Measurements from ENCODE around the gene NFIB.

NFIB gene

DNA sequence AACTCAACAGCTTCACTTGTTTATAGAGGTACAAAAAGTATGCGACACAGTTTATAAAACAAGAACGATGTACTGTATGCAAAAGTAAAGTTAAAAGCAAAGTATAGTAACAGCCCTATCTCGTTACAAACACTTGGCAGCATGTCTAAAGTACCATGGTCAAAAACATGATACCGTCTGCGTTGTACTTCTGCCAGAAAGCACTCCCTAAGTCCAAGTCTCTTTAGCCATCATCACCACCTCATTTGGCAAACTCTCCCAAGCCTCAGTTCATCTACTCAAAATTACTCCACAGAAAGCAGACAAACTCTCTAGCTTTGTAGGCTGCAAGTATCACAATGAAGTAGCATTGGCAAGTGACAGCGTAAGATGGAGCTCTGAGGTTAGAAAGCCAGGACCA lies 73.4 kb downstream of the NFIB start:
- H3K9ac ChIP-seq (ENCODE audit: low read length): no peak overlapping the region
- H3K27me3 ChIP-seq (ENCODE audit: control insufficient read depth, insufficient read depth, low read length): no peaks in the 10 kb centered on the region
- no peaks in the 10 kb centered on the region for H3K36me3 ChIP-seq (ENCODE audit: control insufficient read depth, insufficient read depth, low read length)
- no peak overlapping the region for H3K4me3 ChIP-seq (ENCODE audit: low read length)
- H3K4me1 ChIP-seq (ENCODE audit: control insufficient read depth, insufficient read depth, low read length): peaks cover 30% of the 10 kb centered on the region
- H3K9me3 ChIP-seq (ENCODE audit: control insufficient read depth, low read length): no peaks in the 10 kb centered on the region

DNA sequence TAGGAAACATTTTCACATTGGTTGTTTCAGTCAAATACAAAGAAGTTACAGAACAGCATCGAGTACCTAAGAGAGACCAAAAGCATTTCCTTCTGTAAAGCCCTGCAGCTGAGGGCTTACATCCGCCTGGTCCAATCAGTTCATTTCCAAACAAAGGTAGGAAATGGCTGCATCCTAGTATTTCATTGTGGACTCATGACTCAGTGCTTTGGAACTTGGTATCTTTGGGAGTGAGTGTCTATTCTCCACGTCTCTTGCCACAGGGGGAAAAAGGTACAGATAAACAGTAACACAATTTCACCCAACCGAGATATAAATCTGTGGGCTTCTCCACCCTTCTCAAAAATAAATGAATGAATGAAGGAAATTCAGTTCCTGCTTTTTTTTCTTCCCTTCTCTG lies 75.4 kb downstream of the NFIB start:
- no peak overlapping the region for H3K9ac ChIP-seq (ENCODE audit: low read length)
- H3K9me3 ChIP-seq (ENCODE audit: control insufficient read depth, low read length): no peaks in the 10 kb centered on the region
- no peaks in the 10 kb centered on the region for H3K36me3 ChIP-seq (ENCODE audit: control insufficient read depth, insufficient read depth, low read length)
- H3K4me1 ChIP-seq (ENCODE audit: control insufficient read depth, insufficient read depth, low read length): peaks cover 21% of the 10 kb centered on the region
- no peaks in the 10 kb centered on the region for H3K27me3 ChIP-seq (ENCODE audit: control insufficient read depth, insufficient read depth, low read length)
- no peak overlapping the region for H3K4me3 ChIP-seq (ENCODE audit: low read length)

DNA sequence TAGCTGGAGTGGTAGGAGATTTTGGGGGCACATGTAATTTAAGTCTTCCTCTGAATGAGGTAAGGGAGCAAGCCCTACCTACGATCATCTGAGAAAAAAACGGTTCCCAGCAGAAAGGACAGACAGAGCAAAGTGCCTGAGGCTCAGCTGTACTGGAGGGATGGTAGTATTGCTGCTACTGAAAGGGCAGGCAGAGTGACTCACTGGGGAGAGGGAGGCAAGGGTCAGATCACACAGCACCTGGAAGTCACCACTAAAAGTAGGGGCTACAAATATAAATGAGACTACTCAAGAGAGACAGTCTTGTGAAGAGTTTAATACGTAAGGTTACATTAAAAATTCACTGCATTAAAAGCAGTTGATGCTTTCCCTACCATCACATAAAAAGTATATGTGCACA lies 75.9 kb downstream of the NFIB start:
- no peaks in the 10 kb centered on the region for H3K27me3 ChIP-seq (ENCODE audit: control insufficient read depth, insufficient read depth, low read length)
- H3K9ac ChIP-seq (ENCODE audit: low read length): no peak overlapping the region
- no peaks in the 10 kb centered on the region for H3K9me3 ChIP-seq (ENCODE audit: control insufficient read depth, low read length)
- no peak overlapping the region for H3K4me3 ChIP-seq (ENCODE audit: low read length)
- no peaks in the 10 kb centered on the region for H3K36me3 ChIP-seq (ENCODE audit: control insufficient read depth, insufficient read depth, low read length)
- H3K4me1 ChIP-seq (ENCODE audit: control insufficient read depth, insufficient read depth, low read length): peaks cover 21% of the 10 kb centered on the region

DNA sequence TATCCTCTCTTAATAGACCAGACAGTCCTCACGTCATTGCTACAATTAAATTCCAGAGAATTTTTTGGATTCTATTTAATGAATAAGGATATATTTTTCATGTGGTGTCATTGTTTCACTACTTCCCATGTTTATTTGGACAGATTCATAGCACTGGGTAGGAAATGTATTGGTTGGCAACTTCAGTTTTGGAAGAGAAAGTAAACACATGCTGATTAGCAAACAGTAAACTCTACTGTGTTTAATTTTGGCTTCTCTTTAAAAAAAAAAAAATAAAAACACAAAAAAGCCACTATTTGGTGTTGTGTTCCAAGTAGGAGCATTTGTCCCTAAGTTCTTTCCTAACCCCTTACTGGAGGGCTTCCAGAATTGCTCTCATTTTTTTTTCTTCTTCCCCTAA lies 77.3 kb downstream of the NFIB start:
- Histone ChIP-seq H3K36me3 (ENCODE audit: control insufficient read depth, insufficient read depth, low read length) (no peaks in the 10 kb centered on the region), H3K9ac (ENCODE audit: low read length) (no peak overlapping the region), H3K27me3 (ENCODE audit: control insufficient read depth, insufficient read depth, low read length) (no peaks in the 10 kb centered on the region), H3K4me1 (ENCODE audit: control insufficient read depth, insufficient read depth, low read length) (peaks cover 16% of the 10 kb centered on the region), H3K4me3 (ENCODE audit: low read length) (no peak overlapping the region), H3K9me3 (ENCODE audit: control insufficient read depth, low read length) (no peaks in the 10 kb centered on the region)

DNA sequence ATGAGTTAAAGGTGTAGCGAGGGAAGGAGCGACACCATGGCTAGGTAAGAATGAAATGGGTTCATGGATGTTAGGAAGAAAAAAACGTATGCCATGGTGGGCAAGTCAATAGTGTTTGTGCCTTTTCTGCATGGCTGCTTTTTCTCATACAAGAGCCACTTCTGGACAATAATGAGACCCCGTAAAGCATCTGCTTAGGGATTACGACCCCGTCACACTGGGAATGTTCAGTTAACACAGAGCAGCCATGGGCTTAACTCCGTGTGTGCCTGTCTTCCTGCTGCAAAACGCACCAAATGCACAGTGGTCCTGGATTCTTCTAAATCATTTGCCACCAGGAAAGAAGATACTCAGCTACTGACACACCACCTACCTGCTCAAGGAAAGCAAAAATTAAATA lies 81.8 kb downstream of the NFIB start:
- no peak overlapping the region for H3K4me3 ChIP-seq (ENCODE audit: low read length)
- peaks cover under 1% of the 10 kb centered on the region for H3K4me1 ChIP-seq (ENCODE audit: control insufficient read depth, insufficient read depth, low read length)
- no peaks in the 10 kb centered on the region for H3K36me3 ChIP-seq (ENCODE audit: control insufficient read depth, insufficient read depth, low read length)
- no peaks in the 10 kb centered on the region for H3K9me3 ChIP-seq (ENCODE audit: control insufficient read depth, low read length)
- no peaks in the 10 kb centered on the region for H3K27me3 ChIP-seq (ENCODE audit: control insufficient read depth, insufficient read depth, low read length)
- H3K9ac ChIP-seq (ENCODE audit: low read length): no peak overlapping the region

DNA sequence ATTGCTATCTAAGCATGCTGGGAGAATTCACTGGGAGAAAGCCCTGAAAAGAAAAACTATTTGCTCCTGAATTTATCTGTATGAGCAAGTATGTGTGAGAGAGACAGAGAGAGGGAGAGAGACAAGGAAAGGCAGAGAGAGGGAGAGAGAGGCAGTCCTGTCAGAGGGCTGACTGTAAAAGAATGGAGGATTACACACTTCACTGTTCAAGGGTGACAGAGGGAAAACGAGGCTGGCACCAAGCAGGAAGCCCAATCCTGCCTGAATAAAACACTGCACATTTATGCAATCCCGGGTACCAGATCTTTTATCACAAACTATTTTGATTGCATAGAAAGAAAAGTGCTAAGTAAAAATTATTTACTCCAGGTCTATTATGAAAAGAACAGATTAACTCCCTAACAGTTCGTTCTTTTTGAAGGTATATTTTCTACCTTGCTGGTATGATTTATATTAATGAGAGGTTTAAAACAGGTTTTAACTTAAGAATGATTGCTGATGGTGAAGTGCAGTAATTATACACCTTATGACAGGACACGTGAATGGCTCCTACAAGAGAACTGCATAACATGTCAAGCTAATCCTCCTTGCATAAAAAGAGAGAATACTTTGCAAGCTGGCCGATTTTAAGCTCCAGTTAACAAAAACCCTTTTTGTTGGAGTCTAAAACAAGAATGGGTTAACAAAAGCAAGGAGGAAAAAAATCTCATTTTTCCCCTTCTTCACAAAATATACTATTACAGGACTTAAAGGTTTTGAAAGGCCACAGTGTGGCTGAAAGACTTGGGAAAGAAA lies 82.5 kb downstream of the NFIB start:
- no peaks in the 10 kb centered on the region for H3K4me1 ChIP-seq (ENCODE audit: control insufficient read depth, insufficient read depth, low read length)
- H3K27me3 ChIP-seq (ENCODE audit: control insufficient read depth, insufficient read depth, low read length): no peaks in the 10 kb centered on the region
- no peak overlapping the region for H3K4me3 ChIP-seq (ENCODE audit: low read length)
- H3K9me3 ChIP-seq (ENCODE audit: control insufficient read depth, low read length): no peaks in the 10 kb centered on the region
- H3K9ac ChIP-seq (ENCODE audit: low read length): no peak overlapping the region
- no peaks in the 10 kb centered on the region for H3K36me3 ChIP-seq (ENCODE audit: control insufficient read depth, insufficient read depth, low read length)

DNA sequence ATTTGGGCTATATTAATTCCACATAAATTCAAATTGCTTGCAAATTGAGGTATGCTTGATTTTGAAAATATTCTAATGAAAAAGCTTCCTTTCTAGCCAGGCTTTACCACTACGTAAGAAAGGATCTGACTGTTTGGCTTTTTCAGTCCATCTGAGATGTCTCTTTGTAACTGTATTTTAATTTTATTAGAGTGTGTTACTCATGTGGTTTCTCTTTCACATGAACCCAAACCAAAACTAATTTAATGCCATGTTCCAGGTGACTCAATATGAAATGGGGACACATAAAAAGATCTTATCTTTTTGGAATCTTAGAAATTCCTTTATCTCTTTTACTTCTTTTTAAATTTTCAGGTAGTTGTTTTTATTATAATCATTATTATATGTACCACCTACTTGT lies 85.3 kb downstream of the NFIB start:
- Histone ChIP-seq H3K36me3 (ENCODE audit: control insufficient read depth, insufficient read depth, low read length) (no peaks in the 10 kb centered on the region), H3K4me1 (ENCODE audit: control insufficient read depth, insufficient read depth, low read length) (no peaks in the 10 kb centered on the region), H3K9me3 (ENCODE audit: control insufficient read depth, low read length) (no peaks in the 10 kb centered on the region), H3K4me3 (ENCODE audit: low read length) (no peak overlapping the region), H3K9ac (ENCODE audit: low read length) (no peak overlapping the region), H3K27me3 (ENCODE audit: control insufficient read depth, insufficient read depth, low read length) (no peaks in the 10 kb centered on the region)

DNA sequence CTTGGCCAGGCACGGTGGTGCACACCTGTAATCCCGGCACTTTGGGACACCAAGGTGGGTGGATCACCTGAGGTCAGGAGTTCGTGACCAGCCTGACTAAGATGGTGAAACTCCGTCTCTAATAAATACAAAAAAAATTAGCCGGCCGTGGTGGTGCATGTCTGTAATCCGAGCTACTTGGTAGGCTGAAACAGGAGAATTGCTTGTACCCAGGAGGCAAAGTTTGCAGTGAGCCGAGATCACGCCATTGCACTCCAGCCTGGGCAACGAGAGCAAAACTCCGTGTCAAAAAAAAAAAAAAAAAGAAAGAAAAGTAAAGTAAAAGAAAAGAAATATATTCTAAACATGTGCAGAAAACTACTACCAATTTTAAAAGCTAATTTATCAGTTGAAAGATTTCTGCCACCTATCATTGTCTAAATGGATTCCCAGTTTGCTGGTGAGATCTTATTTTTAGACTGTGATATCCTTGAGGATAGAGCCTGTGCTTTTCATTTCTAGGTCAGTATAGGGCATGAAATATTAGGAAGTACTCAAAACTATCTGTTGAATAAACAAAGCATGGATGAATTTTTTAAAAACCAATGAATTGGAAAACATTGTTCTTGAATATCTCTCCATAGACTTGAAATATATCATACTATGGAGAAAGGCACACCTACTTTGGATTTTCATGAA lies 86.9 kb downstream of the NFIB start:
- Histone ChIP-seq H3K9me3 (ENCODE audit: control insufficient read depth, low read length) (no peaks in the 10 kb centered on the region), H3K9ac (ENCODE audit: low read length) (no peak overlapping the region), H3K4me1 (ENCODE audit: control insufficient read depth, insufficient read depth, low read length) (peaks cover 2% of the 10 kb centered on the region), H3K36me3 (ENCODE audit: control insufficient read depth, insufficient read depth, low read length) (no peaks in the 10 kb centered on the region), H3K4me3 (ENCODE audit: low read length) (no peak overlapping the region), H3K27me3 (ENCODE audit: control insufficient read depth, insufficient read depth, low read length) (no peaks in the 10 kb centered on the region)

DNA sequence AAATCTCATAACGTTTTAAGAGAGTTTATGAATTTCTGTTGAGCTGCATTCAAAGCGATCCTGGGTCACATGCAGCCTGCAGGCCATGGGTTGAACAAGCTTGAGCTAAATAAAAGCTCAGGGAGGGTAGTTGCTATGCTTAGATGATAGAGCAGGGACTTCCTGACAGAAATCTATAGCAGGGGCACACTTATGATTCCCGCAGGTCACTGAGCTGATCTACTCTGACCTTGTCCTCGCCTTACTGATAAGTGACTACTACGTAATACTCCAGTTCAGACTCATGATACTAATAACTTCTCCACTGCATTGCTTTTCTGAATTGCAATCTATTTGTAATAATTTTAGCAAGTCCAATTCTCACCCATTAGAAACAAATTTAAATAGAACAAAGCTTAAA lies 90.9 kb downstream of the NFIB start:
- H3K36me3 ChIP-seq (ENCODE audit: control insufficient read depth, insufficient read depth, low read length): no peaks in the 10 kb centered on the region
- no peak overlapping the region for H3K9ac ChIP-seq (ENCODE audit: low read length)
- H3K9me3 ChIP-seq (ENCODE audit: control insufficient read depth, low read length): no peaks in the 10 kb centered on the region
- peaks cover 16% of the 10 kb centered on the region for H3K4me1 ChIP-seq (ENCODE audit: control insufficient read depth, insufficient read depth, low read length)
- no peaks in the 10 kb centered on the region for H3K27me3 ChIP-seq (ENCODE audit: control insufficient read depth, insufficient read depth, low read length)
- no peak overlapping the region for H3K4me3 ChIP-seq (ENCODE audit: low read length)

DNA sequence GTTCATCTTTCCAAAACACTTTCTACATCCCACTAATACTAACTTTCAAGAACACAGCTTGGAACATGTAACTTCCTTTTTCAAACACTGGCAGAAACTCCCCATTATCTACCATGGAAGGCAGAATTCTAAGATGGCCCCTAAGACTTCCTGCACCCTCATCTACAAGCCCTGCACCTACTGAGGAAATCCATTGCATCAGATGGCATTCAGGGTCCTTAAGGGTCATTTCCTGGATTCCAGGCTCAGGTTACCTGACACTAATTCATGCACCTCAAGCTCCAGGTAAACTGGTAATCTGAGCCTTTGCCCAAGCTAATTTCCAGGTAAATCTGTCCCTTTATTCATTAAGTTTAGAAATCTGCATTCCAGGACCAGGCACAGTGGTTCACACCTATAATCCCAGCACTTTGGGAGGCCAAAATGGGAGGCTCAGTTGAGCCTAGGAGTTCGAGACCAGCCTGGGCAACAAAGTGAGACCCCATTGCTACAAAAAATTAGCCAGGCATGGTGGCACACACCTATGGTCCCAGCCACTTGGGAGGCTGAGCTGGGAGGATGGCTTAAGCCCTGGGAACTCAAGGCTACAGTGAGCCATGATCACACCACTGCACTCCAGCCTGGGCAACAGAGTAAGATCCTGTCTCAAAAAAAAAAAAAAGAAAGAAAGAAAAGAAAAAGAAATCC lies 91.6 kb downstream of the NFIB start:
- no peaks in the 10 kb centered on the region for H3K27me3 ChIP-seq (ENCODE audit: control insufficient read depth, insufficient read depth, low read length)
- H3K9me3 ChIP-seq (ENCODE audit: control insufficient read depth, low read length): no peaks in the 10 kb centered on the region
- H3K9ac ChIP-seq (ENCODE audit: low read length): no peak overlapping the region
- peaks cover 20% of the 10 kb centered on the region for H3K4me1 ChIP-seq (ENCODE audit: control insufficient read depth, insufficient read depth, low read length)
- no peaks in the 10 kb centered on the region for H3K36me3 ChIP-seq (ENCODE audit: control insufficient read depth, insufficient read depth, low read length)
- no peak overlapping the region for H3K4me3 ChIP-seq (ENCODE audit: low read length)

DNA sequence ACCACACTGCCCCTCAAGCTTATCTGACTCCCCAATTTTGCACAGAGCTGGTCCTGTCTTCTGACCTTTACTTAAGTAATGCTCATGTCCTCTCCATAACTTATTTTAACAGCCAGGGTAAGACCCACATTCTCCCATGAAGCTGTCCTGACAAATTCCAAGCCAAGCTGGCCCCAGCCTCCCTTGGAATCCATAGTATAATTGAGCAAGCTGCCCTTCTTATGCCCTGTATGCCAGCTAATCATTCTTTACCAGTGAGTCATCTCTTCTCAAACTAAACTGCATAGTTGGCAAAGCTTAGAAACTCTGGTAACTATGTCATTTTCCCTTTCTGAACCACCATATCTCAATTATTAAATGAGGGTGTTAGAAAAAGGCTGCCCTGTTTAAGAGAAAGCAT lies 92.4 kb downstream of the NFIB start:
- Histone ChIP-seq H3K36me3 (ENCODE audit: control insufficient read depth, insufficient read depth, low read length) (no peaks in the 10 kb centered on the region), H3K4me1 (ENCODE audit: control insufficient read depth, insufficient read depth, low read length) (peaks cover 20% of the 10 kb centered on the region), H3K4me3 (ENCODE audit: low read length) (no peak overlapping the region), H3K9me3 (ENCODE audit: control insufficient read depth, low read length) (no peaks in the 10 kb centered on the region), H3K9ac (ENCODE audit: low read length) (no peak overlapping the region), H3K27me3 (ENCODE audit: control insufficient read depth, insufficient read depth, low read length) (no peaks in the 10 kb centered on the region)

DNA sequence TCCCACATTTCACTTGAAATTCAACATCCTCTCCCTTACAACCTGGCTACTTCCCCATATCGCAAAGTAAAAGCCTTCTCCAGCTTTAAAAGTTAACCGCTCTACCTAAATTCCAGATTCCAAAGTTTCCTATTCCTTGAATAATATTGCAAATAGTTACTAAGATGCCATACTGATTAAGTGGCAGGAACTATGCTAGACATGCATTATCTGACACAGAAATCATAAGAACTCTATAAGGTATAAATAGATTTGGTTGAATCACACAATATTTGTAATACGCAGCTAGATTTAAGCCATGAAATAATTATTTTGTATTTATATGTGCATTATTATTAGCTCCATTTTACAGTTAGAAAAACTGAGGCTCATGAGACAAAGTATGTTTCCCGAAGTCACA lies 92.8 kb downstream of the NFIB start:
- peaks cover 20% of the 10 kb centered on the region for H3K4me1 ChIP-seq (ENCODE audit: control insufficient read depth, insufficient read depth, low read length)
- H3K4me3 ChIP-seq (ENCODE audit: low read length): no peak overlapping the region
- H3K36me3 ChIP-seq (ENCODE audit: control insufficient read depth, insufficient read depth, low read length): no peaks in the 10 kb centered on the region
- no peak overlapping the region for H3K9ac ChIP-seq (ENCODE audit: low read length)
- no peaks in the 10 kb centered on the region for H3K27me3 ChIP-seq (ENCODE audit: control insufficient read depth, insufficient read depth, low read length)
- H3K9me3 ChIP-seq (ENCODE audit: control insufficient read depth, low read length): no peaks in the 10 kb centered on the region

Data from mucosa of stomach (tissue), 1 donor.